Naive thymus-derived CD4-positive, alpha-beta T cell (primary cell): ENCODE results near the gene OR5B21. TPM values are rescaled to one million over a fixed set of nuclear protein-coding genes. Genes with fewer than 3 reads are reported as not detected.

ENCODE experiments used
- polyA plus RNA-seq, 2 donors: library from polyadenylated mRNA; unstranded; fragments of 300-500 nt; fragmentation: Illumina TruSeq; gene quantifications; one replicate each; pipeline ENCODE4 v1.2.3, GENCODE V29; 2021
- total RNA-seq, 6 experiments: library from RNA in 5 of 6; stranded (reverse) in 5 of 6; gene quantifications; 1 replicate in 5 of 6; 2 replicates in 1 of 6; pipeline ENCODE4 v1.2.3 and lab custom pipeline; 2021 to 2026

OR5B21 gene
- total and polyA plus RNA-seq, 7 experiments from 2014 or later: 1.1 to 2.1 (median 1.9) TPM; not detected in 4

Other genes starting within 250 kb of the OR5B21 start
- not detected for gene OR10W1, start 239.8 kb downstream of the OR5B21 start, total RNA-seq
- gene OR10W1, start 239.8 kb downstream of the OR5B21 start, polyA plus RNA-seq: not detected
- not detected for gene OR5B17, start 149.0 kb downstream of the OR5B21 start, total RNA-seq
- gene OR5B17, start 149.0 kb downstream of the OR5B21 start, polyA plus RNA-seq: not detected
- gene OR5B3, start 101.2 kb downstream of the OR5B21 start, total RNA-seq: not detected
- not detected for gene OR5B3, start 101.2 kb downstream of the OR5B21 start, polyA plus RNA-seq
- gene OR5B2, start 80.0 kb downstream of the OR5B21 start, total RNA-seq: not detected
- gene OR5B2, start 80.0 kb downstream of the OR5B21 start, polyA plus RNA-seq: not detected
- under 1 TPM in 1 of 5 experiments, not detected in 4; 0.30 TPM for gene OR5B12, start 65.9 kb downstream of the OR5B21 start, total RNA-seq
- not detected for gene OR5B12, start 65.9 kb downstream of the OR5B21 start, polyA plus RNA-seq
- gene LPXN, start 67.8 kb upstream of the OR5B21 start, total RNA-seq: 100 to 1,000 TPM in 3 of 5 experiments, 10 to 100 TPM in 2; 58.2 to 147 (median 142) TPM
- 100 to 1,000 TPM; 169 to 215 TPM for gene LPXN, start 67.8 kb upstream of the OR5B21 start, polyA plus RNA-seq
- gene ZFP91, start 71.0 kb upstream of the OR5B21 start, total RNA-seq: 10 to 100 TPM; 36.9 to 53.8 (median 40.9) TPM
- 1 to 10 TPM; 6.5 to 7.2 TPM for gene ZFP91, start 71.0 kb upstream of the OR5B21 start, polyA plus RNA-seq
- 1 to 10 TPM; 2.9 to 4.9 (median 4.0) TPM for gene CNTF, start 114.6 kb upstream of the OR5B21 start, total RNA-seq
- gene CNTF, start 114.6 kb upstream of the OR5B21 start, polyA plus RNA-seq: under 1 TPM in 1 of 2 donors, not detected in 1; 0.10 TPM
- gene GLYAT, start 223.8 kb upstream of the OR5B21 start, total RNA-seq: not detected
- gene GLYAT, start 223.8 kb upstream of the OR5B21 start, polyA plus RNA-seq: not detected